NCI-H146 treated with DMSO at 0.1 percent for 48 hours (cell line): ENCODE measurements around the gene NOS3.
A peak's percentile ranks its signal among the peaks of the same experiment; 100 is the strongest.

Experiments used
- DNase-seq: peaks from one replicate; lab custom pipeline; 2025; ENCODE audit not compliant: unreplicated experiment; lab: John Stamatoyannopoulos, UW

Gene NOS3

GRCh38 chr7:150963707-150964559 is 26.9 kb upstream of the NOS3 start:
- no peak for DNase-seq

GRCh38 chr7:150964593-150965111 is 26.2 kb upstream of the NOS3 start:
- peak; percentile 7 for DNase-seq

DNA sequence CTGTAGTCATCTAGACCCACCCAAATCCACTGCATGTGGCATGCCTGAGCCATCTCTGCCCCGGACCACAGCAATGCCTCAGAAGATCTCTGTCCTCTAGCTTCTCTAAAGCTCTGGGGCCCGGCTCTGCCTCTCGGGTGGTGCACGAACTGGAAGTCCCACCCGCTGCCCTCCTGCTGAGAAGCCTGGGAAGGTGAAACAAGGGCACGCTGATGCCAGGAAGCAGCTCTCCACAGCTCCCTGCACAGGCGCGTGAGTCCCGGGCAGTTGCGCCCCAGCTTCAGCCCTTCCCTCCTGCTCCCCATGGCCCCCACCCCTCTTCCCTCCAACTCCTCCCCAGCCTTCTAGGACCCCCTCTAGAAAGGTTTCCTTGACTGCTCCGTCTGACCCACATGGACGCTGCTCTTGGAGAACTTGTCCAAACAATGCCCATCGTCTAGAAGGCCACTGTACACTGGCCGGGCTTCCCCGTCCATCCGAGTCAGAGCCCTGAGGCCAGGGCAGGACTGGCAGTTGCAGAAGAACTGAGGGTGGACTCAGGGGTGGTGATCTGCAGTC is 25.5 kb upstream of the NOS3 start:
- no peak for DNase-seq

DNA sequence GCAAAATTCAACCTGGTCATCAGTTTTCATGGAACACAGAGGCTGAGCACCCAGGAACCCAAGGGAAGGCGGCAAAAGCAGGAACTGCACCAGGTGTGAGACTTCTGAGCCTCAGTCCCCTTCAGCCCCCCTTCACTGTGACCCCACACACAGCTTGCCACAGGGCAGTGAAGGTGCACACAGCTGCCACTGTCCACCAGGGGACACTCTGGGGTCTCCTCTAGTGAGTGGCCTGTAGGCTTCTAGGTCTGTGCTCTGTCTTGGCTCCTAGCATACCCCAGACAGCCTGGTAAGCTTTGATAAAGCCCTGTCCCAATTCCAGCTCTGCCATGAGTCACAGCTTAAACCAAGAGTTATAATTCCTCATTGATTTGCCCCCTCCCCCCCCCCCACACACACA is 24.8 kb upstream of the NOS3 start:
- DNase-seq, result no peak

- DNase-seq, result no peak
Measured at GRCh38 chr7:150967349-150967748, 23.5 kb upstream of the NOS3 start.

GRCh38 chr7:150968056-150968733 is 22.6 kb upstream of the NOS3 start:
- DNase-seq, result no peak

DNA sequence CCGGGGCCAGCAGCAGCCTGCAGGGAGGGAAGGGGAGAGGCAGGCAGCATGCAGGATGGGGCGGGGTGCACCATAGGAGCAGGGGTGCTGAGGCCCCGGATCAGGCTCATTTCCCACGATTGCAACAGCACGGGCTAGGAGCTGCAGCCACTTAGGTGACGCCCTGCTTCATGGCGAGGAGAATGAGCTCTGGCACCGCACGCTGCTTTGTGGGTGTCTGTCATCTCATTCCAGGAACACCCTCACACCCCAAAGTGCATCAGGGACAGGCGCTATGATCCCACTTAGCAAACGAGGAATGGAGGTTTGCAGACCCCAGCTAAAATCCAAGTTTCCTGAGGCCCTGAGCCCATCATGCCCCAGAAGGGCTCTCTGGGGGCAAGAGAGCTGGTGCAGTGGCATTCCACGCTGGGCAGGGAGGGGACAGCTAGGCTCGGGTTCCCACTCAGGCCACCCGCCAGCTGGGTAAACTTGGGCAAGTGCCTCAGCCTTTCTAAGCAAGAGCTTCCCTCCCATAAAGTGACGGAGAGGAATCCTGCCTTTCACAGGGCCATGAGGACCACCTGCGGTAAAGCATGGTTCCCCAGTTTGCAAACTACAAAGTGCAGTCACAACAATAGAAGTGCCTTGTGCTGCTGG is 22.0 kb upstream of the NOS3 start:
- DNase-seq, result no peak

GRCh38 chr7:150969475-150969874 is 21.3 kb upstream of the NOS3 start:
- DNase-seq, result no peak

- DNase-seq, result no peak
Measured at GRCh38 chr7:150970424-150970823, 20.4 kb upstream of the NOS3 start.

GRCh38 chr7:150971242-150972022 is 19.4 kb upstream of the NOS3 start:
- no peak for DNase-seq

DNA sequence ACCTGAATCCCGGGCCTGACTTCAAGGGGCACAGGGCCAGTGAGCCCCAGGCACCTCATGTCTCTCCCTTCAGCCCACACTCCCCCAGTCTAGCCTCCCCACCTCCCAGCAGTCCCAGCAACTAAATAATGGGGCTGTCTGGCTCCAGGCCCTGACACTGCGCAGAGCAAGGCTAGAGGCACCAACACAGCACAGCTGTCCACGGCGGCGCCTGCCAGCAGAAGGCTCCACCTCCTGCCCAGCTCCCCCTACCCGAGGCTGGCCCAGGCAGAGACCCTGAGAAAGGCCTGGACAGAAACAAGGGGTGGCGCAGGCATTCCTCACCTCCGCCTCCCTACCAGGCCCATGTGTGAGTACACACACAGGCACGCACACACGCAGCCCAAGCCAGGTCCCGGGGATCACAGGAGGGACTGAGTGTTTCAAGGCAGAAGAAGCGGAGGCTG is 18.8 kb upstream of the NOS3 start:
- no peak for DNase-seq

DNA sequence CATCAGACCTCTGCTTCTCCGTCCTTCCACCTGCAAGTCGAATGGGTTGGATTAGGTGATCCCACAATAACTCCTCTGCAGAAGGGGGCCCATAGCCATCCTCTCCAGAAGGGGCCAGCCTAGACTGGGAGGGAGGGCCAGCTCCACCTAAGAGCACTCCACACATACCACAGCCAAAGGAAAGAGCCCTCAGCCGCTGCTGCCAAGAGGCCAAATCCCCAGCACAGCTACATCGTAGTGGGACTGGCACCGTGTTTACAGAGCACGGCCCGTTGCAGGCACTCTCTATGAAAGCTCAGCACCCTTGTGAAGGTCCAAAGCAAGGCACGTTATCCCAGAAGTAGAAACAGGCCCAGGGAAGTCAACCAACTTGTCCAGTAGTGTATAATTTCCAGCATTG is 18.1 kb upstream of the NOS3 start:
- no peak for DNase-seq

GRCh38 chr7:150973571-150974451 is 17.0 kb upstream of the NOS3 start:
- DNase-seq, result peak; percentile 85

GRCh38 chr7:150974468-150975391 is 16.1 kb upstream of the NOS3 start:
- DNase-seq, result peak; percentile 59

GRCh38 chr7:150975536-150976319 is 15.1 kb upstream of the NOS3 start:
- no peak for DNase-seq

DNA sequence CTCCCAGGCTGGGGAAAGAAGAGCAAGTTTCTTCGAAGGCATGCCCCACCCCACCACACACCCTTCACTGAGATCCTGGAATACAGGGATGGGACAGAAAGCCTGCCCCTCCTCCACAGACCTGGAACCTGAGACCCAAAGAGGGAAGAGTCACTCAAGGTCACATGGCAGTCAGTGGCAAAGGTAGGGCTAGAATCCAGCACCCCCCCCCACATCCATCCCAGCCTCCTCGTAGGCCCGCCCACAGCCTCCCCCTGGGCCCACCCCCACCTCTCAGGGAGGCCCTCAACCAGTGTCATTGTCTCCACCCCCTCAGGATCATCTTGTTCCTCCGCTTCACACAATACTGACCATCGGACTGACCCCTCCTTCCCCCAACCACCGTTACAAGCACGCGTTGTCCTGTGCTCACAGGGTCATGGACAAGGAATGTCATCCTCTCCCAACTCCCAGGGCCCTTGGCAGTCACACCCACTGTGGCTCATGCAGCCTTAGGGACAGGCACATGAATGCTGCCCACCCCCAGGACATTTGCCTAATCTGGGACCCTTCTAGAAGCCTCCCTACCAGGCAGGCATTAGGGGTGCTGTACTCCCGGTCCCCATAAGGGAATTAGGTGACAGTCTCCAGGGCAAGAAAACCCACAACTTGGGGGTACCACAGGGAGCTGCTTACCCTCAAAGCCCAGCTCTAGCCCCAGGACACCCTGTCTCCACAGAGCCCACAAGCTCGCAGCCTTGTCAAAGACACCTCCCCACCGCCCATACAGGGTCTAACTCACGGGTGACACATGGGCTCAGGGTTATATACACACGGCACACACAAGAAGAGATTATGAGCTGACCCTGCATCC is 14.1 kb upstream of the NOS3 start:
- DNase-seq, result peak; percentile 34
